GM19463 (cell line): Measurements from ENCODE around the gene RSAD2.

Experiments
- ATAC-seq: cut with Tn5 transposase; IDR thresholded peaks from one replicate; pipeline ENCODE4 v1.9.1; 2021; ENCODE audit warnings: mild to moderate bottlenecking, moderate library complexity; ENCODE audit not compliant: unreplicated experiment

Gene RSAD2

DNA sequence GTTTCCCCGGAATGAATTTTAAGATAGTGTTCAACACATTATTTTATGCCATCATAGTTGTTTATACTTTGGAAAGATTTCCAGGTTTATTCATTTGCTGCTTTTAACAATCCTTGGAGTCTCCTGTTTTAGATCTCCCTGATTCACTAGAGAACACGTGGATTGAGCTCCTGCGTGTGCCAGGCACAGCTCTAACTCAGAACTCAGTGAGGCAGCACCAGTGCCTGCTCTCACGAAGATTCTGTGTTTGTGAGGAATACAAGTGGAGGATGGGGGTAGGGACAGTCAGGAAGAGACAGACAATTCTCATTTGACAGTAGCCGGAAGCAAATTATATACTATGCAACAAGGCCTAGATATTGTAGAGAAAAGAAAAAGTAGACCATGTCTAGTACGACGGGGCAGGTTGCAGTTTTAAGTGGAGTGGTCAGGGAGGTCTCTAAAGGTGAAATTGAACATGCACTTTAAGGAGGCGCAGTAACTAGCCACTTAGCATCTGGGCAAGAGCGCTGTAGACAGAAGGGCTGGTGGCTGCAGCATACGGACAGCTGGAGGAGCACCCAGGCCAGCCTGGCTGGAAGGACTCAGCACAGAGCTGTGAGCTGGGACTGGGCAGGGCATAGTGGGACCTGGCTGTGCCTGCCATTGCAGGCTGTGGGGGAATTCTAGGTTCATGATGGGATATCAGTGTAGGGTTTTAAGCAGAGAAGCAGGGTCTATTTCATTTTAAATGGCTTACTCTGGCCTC lies 63.9 kb downstream of the RSAD2 start:
- ATAC-seq = no peak

DNA sequence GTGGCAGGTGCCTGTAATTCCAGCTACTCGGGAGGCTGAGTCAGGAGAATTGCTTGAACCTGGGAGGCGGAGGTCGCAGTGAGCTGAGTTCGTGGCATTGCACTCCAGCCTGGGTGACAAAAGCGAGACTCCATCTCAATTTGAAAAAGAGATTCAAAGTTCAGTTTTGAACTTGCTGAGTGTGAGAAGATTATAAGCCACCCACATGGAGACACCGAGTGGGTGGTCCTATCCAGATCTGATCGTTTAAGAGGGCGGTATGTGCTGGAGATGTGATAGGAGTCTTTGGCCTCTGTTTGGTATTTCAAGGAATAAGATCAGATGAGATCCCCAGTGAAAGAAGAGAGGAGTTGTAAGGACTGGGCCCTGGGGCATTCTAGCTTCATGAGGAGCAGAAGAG lies 65.3 kb downstream of the RSAD2 start:
- ATAC-seq = no peak

DNA sequence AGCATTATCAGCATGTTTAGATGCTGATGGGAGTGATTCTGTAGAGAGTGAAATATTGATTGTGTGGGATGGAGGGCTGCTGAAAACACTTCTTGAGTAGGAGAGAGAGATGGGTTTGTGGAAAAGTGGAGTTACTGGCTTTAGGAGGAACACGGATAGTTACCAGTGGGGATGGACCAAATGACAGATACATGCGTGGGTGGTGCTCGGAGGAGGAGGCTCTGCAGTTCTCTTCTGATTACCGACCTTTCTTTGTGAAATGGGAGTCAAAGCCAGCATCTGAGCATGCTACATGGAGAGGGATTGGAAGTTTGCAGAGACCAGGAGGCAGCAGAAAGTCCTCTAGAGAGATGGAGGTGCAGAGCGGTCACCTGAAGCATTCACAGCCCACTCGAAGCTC lies 65.9 kb downstream of the RSAD2 start:
- no peak for ATAC-seq

DNA sequence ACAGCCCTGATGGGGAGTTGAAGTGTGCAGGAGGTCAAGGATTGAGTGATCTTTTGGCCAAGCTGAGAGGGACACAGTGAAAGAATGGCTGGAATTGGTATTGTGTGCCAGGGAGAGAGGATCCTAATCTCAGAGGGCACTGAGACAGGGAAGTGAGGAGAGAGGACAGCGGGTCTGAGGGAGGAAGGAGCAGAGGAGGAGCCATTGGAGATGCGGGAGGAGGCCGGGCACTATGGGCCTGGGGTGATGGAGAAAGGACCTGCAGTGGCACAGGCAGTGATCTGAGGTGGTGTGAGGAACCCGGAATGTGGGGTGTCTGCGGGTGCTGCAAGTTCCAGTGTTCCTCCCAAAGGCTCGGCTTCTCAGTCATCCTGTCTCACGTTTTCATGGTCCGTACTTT lies 66.4 kb downstream of the RSAD2 start:
- no peak for ATAC-seq

DNA sequence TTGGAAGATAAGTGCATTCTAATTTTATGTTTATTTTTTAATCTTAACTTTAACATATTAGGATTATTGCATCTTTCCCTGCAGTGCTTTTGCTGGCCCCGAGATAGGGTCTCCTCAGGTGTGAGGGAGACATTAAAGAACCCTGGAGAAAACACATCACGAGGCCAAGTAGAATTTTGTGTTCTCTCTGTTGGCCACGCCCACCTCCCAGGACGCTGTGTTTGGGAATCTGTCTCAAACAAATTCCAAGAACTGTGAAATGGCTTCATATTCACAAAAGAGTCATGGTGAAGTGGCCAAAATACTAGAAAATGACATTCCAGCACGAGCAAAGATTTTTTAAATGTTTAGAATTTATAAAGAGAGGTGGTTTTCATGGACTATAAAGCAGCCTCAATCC lies 67.0 kb downstream of the RSAD2 start:
- no peak for ATAC-seq

DNA sequence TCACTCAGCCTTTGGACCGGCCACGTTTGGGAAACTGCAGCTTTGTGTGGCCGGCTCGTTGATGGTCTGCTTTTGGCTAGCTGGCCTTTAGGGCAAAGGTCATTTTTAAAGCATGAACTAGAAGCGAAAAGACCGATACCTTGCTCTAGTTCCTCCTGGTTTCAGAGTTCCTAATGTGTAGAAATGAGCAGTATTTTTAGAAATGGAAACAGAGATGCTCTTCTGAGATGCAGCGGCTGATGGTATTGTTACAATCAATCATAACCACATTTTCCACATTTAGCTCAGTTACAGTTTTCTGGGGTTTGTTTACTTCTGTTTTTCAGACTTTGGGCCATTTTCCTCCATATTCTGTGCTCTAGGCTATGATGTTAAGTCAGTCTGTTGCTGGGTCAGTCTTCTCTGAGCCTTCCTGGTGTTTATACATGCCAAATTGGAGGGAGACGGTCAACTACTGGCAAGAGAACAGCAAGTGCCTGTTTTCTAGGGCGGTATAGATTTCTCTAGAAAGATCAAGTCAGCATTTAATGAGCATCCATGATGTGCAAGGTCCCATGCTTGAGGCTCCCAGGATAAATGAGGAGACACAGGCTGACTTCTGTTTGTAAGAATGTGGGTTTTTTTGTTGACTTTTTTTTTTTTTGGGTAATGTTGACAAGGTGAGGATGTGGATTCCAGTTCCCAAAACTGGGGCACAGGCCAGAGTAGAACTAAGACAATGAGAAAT lies 67.7 kb downstream of the RSAD2 start:
- peak; percentile 95 for ATAC-seq

DNA sequence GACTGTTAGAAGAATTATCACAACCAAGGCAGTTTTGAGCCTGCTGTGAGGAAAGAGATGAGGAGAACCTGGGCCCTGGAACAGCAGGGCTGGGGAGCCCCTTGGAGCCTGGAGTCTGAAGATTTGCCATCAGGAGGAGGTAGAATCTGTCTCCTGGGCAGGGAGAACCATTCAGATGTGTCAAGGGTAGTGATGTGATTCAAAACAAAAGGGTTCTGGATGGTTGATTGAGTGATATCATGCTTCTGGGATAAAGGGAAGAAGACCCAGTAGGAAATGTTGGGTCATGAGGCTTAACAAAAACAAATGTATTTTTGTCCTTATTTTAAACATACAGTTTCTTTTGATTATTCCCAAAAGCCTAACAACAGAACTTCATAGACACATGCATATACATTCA lies 68.2 kb downstream of the RSAD2 start:
- no peak for ATAC-seq

DNA sequence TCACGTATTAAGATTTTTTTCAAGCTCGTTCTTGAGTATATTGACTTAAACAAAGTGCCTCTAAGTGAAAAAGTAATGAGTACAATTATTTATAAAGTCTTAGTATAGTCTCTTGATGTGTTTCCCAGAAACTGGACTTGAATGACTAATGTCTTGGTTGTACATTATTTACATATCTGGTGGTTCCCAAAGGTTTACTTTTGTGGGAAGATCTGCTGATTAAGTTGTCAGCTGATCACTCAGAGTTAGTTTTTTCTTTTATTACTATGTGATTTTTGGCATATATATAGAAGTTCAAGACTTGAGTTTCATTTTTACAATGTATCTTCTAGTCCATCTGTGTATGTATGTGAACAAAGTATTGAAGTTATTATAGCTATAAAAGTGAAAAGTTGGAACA lies 69.1 kb downstream of the RSAD2 start:
- ATAC-seq = no peak
